ENCODE data around the gene SMYD5.

SMYD5 gene

GRCh38 chr2:73256618-73256922 is 42.5 kb downstream of the SMYD5 start:
- Histone ChIP-seq H2AFZ (ENCODE audit: insufficient read depth, low read length, poor library complexity) (no peak overlapping the region), H3K18ac (ENCODE audit: low read length) (no peak overlapping the region), H3K4me1 (ENCODE audit: control insufficient read depth in 1 of 2, insufficient read depth in 2 of 2, low read length in 2 of 2) (no peaks in the 10 kb centered on the region), H3K4me3 (ENCODE audit: low read depth, low read length) (no peak overlapping the region), H2AK5ac (ENCODE audit: low read length) (no peak overlapping the region), H3K27ac (ENCODE audit: low read depth, low read length) (no peak overlapping the region), H3K79me2 (ENCODE audit: control insufficient read depth, insufficient read depth, low read length, poor library complexity) (no peaks in the 10 kb centered on the region), H3K23ac (ENCODE audit: low read length) (no peak overlapping the region), H3K9ac (ENCODE audit: low read length) (no peak overlapping the region), H4K8ac (ENCODE audit: low read depth, low read length) (no peak overlapping the region), H3K79me1 (ENCODE audit: low read length) (no peaks in the 10 kb centered on the region), H3K27me3 (ENCODE audit: insufficient read depth, low read length) (no peaks in the 10 kb centered on the region), H4K91ac (ENCODE audit: low read depth, low read length) (no peak overlapping the region), H4K12ac (ENCODE audit: low read depth, low read length) (no peak overlapping the region), H3K9me3 (ENCODE audit: insufficient read depth, low read depth, low read length) (peaks cover 2% of the 10 kb centered on the region), H3K14ac (ENCODE audit: low read length) (no peak overlapping the region), H2BK12ac (ENCODE audit: low read length) (no peak overlapping the region), H3K4me2 (ENCODE audit: low read length) (no peak overlapping the region), H3K36me3 (ENCODE audit: control insufficient read depth in 1 of 2, insufficient read depth in 2 of 2, low read length in 2 of 2) (peaks cover 16 to 28% of the 10 kb centered on the region in 2 experiments), H3K4ac (ENCODE audit: low read depth, low read length) (no peak overlapping the region), H2BK5ac (ENCODE audit: low read depth, low read length, poor library complexity) (no peak overlapping the region), H2BK120ac (ENCODE audit: insufficient read depth, low read length, poor library complexity) (no peak overlapping the region)
- no peak for DNase-seq
- WGBS (ENCODE audit: extremely low coverage, insufficient coverage, insufficient read length), result no CpG with 5 or more reads among the region's 1 CpG

DNA sequence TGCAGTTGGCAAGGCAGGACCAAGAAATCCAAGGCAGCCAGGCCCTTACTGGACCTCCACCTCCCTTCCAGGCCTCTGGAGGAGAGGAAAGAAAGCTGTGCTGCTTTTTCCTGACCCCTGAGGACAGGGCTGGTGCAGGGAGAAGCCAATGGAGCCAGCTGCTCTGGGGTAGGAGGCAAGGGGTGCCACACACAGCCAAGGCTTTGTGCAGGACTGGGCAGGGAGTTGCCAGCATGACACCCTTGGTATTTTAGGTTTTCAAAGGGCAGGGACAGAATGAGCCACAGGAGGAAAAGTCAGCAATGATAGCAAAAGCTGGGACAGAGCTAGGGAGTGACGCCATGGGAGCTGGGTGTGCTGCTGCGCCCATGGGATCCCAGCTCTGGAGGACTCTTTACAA is 43.0 kb downstream of the SMYD5 start:
- peaks cover 2% of the 10 kb centered on the region for H3K9me3 ChIP-seq (ENCODE audit: insufficient read depth, low read depth, low read length)
- no peak overlapping the region for H2AFZ ChIP-seq (ENCODE audit: insufficient read depth, low read length, poor library complexity)
- no peak overlapping the region for H3K9ac ChIP-seq (ENCODE audit: low read length)
- no peak overlapping the region for H2BK120ac ChIP-seq (ENCODE audit: insufficient read depth, low read length, poor library complexity)
- no peaks in the 10 kb centered on the region for H3K27me3 ChIP-seq (ENCODE audit: insufficient read depth, low read length)
- H4K8ac ChIP-seq (ENCODE audit: low read depth, low read length), result no peak overlapping the region
- no peak overlapping the region for H4K91ac ChIP-seq (ENCODE audit: low read depth, low read length)
- no peak overlapping the region for H4K12ac ChIP-seq (ENCODE audit: low read depth, low read length)
- no peak overlapping the region for H3K23ac ChIP-seq (ENCODE audit: low read length)
- no peak overlapping the region for H3K27ac ChIP-seq (ENCODE audit: low read depth, low read length)
- no peak overlapping the region for H3K4ac ChIP-seq (ENCODE audit: low read depth, low read length)
- no peak for DNase-seq
- peaks cover 13 to 25% of the 10 kb centered on the region in 2 experiments for H3K36me3 ChIP-seq (ENCODE audit: control insufficient read depth in 1 of 2, insufficient read depth in 2 of 2, low read length in 2 of 2)
- no peak overlapping the region for H2AK5ac ChIP-seq (ENCODE audit: low read length)
- no CpG with 5 or more reads among the region's 2 CpGs for WGBS (ENCODE audit: extremely low coverage, insufficient coverage, insufficient read length)
- no peaks in the 10 kb centered on the region for H3K79me1 ChIP-seq (ENCODE audit: low read length)
- H3K18ac ChIP-seq (ENCODE audit: low read length), result no peak overlapping the region
- no peaks in the 10 kb centered on the region for H3K4me1 ChIP-seq (ENCODE audit: control insufficient read depth in 1 of 2, insufficient read depth in 2 of 2, low read length in 2 of 2)
- no peak overlapping the region for H2BK5ac ChIP-seq (ENCODE audit: low read depth, low read length, poor library complexity)
- H2BK12ac ChIP-seq (ENCODE audit: low read length), result no peak overlapping the region
- no peak overlapping the region for H3K4me2 ChIP-seq (ENCODE audit: low read length)
- no peak overlapping the region for H3K14ac ChIP-seq (ENCODE audit: low read length)
- no peaks in the 10 kb centered on the region for H3K79me2 ChIP-seq (ENCODE audit: control insufficient read depth, insufficient read depth, low read length, poor library complexity)
- H3K4me3 ChIP-seq (ENCODE audit: low read depth, low read length), result no peak overlapping the region

DNA sequence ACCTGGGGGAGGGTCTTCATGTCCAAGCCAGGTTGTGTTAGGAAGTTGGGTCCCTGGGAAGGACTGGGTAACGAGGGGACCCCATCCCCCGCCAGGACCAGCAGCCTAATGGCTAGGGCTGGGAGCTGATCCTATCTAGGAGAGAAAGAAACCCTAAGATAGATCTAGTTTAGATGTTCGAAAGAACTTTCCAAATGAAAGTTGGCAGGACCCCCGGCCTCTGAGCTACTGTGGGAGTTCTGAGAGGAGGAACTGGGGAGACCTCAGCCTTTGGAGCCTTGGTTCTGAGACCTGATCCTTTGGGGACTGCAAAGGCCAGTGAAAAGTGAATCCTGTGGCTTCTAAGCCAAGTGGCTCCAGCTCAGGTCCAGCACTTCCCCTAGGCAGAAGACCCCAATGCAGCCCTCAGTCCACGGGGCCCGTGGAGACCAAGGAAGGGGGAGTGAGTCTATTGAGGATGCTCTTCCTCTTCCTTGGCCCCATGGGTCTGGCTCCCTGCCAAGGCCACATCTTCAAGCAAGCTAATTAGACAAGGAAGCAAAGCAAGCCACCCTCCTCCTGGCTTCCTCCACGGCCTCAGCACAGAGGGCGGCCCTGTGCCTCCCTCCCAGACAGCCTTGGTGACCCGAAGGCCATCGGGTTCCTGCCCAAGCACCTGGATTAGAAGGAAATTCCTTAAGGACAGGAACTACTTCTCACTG is 43.5 kb downstream of the SMYD5 start:
- Histone ChIP-seq H3K79me1 (ENCODE audit: low read length) (no peaks in the 10 kb centered on the region), H3K4me2 (ENCODE audit: low read length) (no peak overlapping the region), H2BK120ac (ENCODE audit: insufficient read depth, low read length, poor library complexity) (no peak overlapping the region), H4K12ac (ENCODE audit: low read depth, low read length) (no peak overlapping the region), H3K36me3 (ENCODE audit: control insufficient read depth in 1 of 2, insufficient read depth in 2 of 2, low read length in 2 of 2) (peaks cover 10 to 21% of the 10 kb centered on the region in 2 experiments), H4K8ac (ENCODE audit: low read depth, low read length) (no peak overlapping the region), H3K27ac (ENCODE audit: low read depth, low read length) (no peak overlapping the region), H2BK12ac (ENCODE audit: low read length) (no peak overlapping the region), H3K4me1 (ENCODE audit: control insufficient read depth in 1 of 2, insufficient read depth in 2 of 2, low read length in 2 of 2) (no peaks in the 10 kb centered on the region), H3K14ac (ENCODE audit: low read length) (no peak overlapping the region), H3K79me2 (ENCODE audit: control insufficient read depth, insufficient read depth, low read length, poor library complexity) (no peaks in the 10 kb centered on the region), H2BK5ac (ENCODE audit: low read depth, low read length, poor library complexity) (no peak overlapping the region), H3K27me3 (ENCODE audit: insufficient read depth, low read length) (no peaks in the 10 kb centered on the region), H3K4me3 (ENCODE audit: low read depth, low read length) (no peak overlapping the region), H2AFZ (ENCODE audit: insufficient read depth, low read length, poor library complexity) (no peak overlapping the region), H3K4ac (ENCODE audit: low read depth, low read length) (no peak overlapping the region), H3K9ac (ENCODE audit: low read length) (no peak overlapping the region), H3K23ac (ENCODE audit: low read length) (no peak overlapping the region), H3K9me3 (ENCODE audit: insufficient read depth, low read depth, low read length) (peaks cover 2% of the 10 kb centered on the region), H3K18ac (ENCODE audit: low read length) (no peak overlapping the region), H2AK5ac (ENCODE audit: low read length) (no peak overlapping the region), H4K91ac (ENCODE audit: low read depth, low read length) (no peak overlapping the region)
- WGBS (ENCODE audit: extremely low coverage, insufficient coverage, insufficient read length), result no CpG with 5 or more reads among the region's 10 CpGs
- no peak for DNase-seq

GRCh38 chr2:73258186-73258912 is 44.3 kb downstream of the SMYD5 start:
- WGBS (ENCODE audit: extremely low coverage, insufficient coverage, insufficient read length), result no CpG with 5 or more reads among the region's 8 CpGs
- no peak overlapping the region for H2BK120ac ChIP-seq (ENCODE audit: insufficient read depth, low read length, poor library complexity)
- no peaks in the 10 kb centered on the region for H3K27me3 ChIP-seq (ENCODE audit: insufficient read depth, low read length)
- H3K9ac ChIP-seq (ENCODE audit: low read length), result no peak overlapping the region
- peaks cover 6 to 14% of the 10 kb centered on the region in 2 experiments for H3K36me3 ChIP-seq (ENCODE audit: control insufficient read depth in 1 of 2, insufficient read depth in 2 of 2, low read length in 2 of 2)
- DNase-seq, result no peak
- no peak overlapping the region for H4K91ac ChIP-seq (ENCODE audit: low read depth, low read length)
- no peak overlapping the region for H4K12ac ChIP-seq (ENCODE audit: low read depth, low read length)
- no peak overlapping the region for H3K23ac ChIP-seq (ENCODE audit: low read length)
- H3K4me1 ChIP-seq (ENCODE audit: control insufficient read depth in 1 of 2, insufficient read depth in 2 of 2, low read length in 2 of 2), result no peaks in the 10 kb centered on the region
- no peak overlapping the region for H2BK5ac ChIP-seq (ENCODE audit: low read depth, low read length, poor library complexity)
- H3K14ac ChIP-seq (ENCODE audit: low read length), result no peak overlapping the region
- no peak overlapping the region for H2AFZ ChIP-seq (ENCODE audit: insufficient read depth, low read length, poor library complexity)
- H3K79me2 ChIP-seq (ENCODE audit: control insufficient read depth, insufficient read depth, low read length, poor library complexity), result no peaks in the 10 kb centered on the region
- no peak overlapping the region for H4K8ac ChIP-seq (ENCODE audit: low read depth, low read length)
- no peak overlapping the region for H3K4me2 ChIP-seq (ENCODE audit: low read length)
- no peaks in the 10 kb centered on the region for H3K79me1 ChIP-seq (ENCODE audit: low read length)
- H3K18ac ChIP-seq (ENCODE audit: low read length), result no peak overlapping the region
- H3K4me3 ChIP-seq (ENCODE audit: low read depth, low read length), result no peak overlapping the region
- no peak overlapping the region for H2BK12ac ChIP-seq (ENCODE audit: low read length)
- no peak overlapping the region for H3K27ac ChIP-seq (ENCODE audit: low read depth, low read length)
- H3K4ac ChIP-seq (ENCODE audit: low read depth, low read length), result no peak overlapping the region
- peaks cover 2% of the 10 kb centered on the region for H3K9me3 ChIP-seq (ENCODE audit: insufficient read depth, low read depth, low read length)
- no peak overlapping the region for H2AK5ac ChIP-seq (ENCODE audit: low read length)

Data from trophoblast cell (in vitro differentiated cells and primary cell).